HepG2 (cell line): Measurements from ENCODE around the gene NAV2. TPM values are rescaled to one million over a fixed set of nuclear protein-coding genes. Genes with fewer than 3 reads are reported as not detected.

ENCODE experiments used
- GATAD2A ChIP-seq: IDR thresholded peaks from 2 replicates; pipeline ENCODE4 v1.6.1; 2016
- HMGXB4 ChIP-seq, 2 experiments: sonication (generic) in 1 of 2; formaldehyde crosslinking in 1 of 2; IDR thresholded peaks; 2 replicates each; pipeline versions ENCODE4 v1.4.0 to v1.6.1; 2018 to 2020; ENCODE audit warnings: missing genetic modification reagents in 2 of 2, borderline replicate concordance in 1 of 2, low read depth in 1 of 2, mild to moderate bottlenecking in 1 of 2, missing biosample characterization in 1 of 2
- SMC3 ChIP-seq: IDR thresholded peaks from 2 replicates; pipeline ENCODE4 v1.6.1; 2011; ENCODE audit warnings: low read length, improper control_type of control experiment
- SRF ChIP-seq: IDR thresholded peaks from 2 replicates; pipeline ENCODE4 v1.6.1; 2011; ENCODE audit warnings: mild to moderate bottlenecking, low read depth, low read length, moderate library complexity
- ZMYM4 ChIP-seq: sonication (generic); formaldehyde crosslinking; IDR thresholded peaks from 2 replicates; pipeline ENCODE4 v1.8.1; 2023; ENCODE audit warnings: mild to moderate bottlenecking, missing genetic modification reagents
- ZNF12 ChIP-seq: sonication (generic); formaldehyde crosslinking; IDR thresholded peaks from 2 replicates; pipeline ENCODE4 v1.5.0; 2020; ENCODE audit warnings: missing genetic modification reagents
- ZNF569 ChIP-seq: sonication (generic); formaldehyde crosslinking; IDR thresholded peaks from 2 replicates; pipeline ENCODE4 v1.5.0; 2020; ENCODE audit warnings: mild to moderate bottlenecking, missing genetic modification reagents, moderate library complexity, borderline replicate concordance
- ZNF577 ChIP-seq: sonication (generic); formaldehyde crosslinking; IDR thresholded peaks from 2 replicates; pipeline ENCODE4 v1.4.0; 2020; ENCODE audit warnings: mild to moderate bottlenecking, low read depth, missing genetic modification reagents, borderline replicate concordance
- ZNF768 ChIP-seq: sonication (generic); formaldehyde crosslinking; IDR thresholded peaks from 2 replicates; pipeline ENCODE4 v1.4.0; 2020; ENCODE audit warnings: missing genetic modification reagents
- polyA plus RNA-seq, 8 experiments: library from polyadenylated mRNA; depleted of rRNA in 3 of 8; stranded (reverse) in 7 of 8; unstranded in 1 of 8; fragments of >200 nt; fragmentation: Illumina TruSeq in 4 of 8; extraction: Trizol in 4 of 8; gene quantifications; 2 replicates each; pipeline versions ENCODE4 v1.2.1 to v1.2.3, GENCODE V29; 2011 to 2016; ENCODE audit warnings: low read depth in 4 of 8, missing spikeins in 1 of 8, mixed read lengths in 1 of 8; ENCODE audit not compliant: insufficient read depth in 1 of 8
- total RNA-seq, 5 experiments: library from RNA; depleted of rRNA; stranded (reverse); fragments of >200 nt; fragmentation: Illumina TruSeq; extraction: Trizol; gene quantifications; 2 replicates each; pipeline ENCODE4 v1.2.3, GENCODE V29; 2016; ENCODE audit warnings: low read depth in 1 of 5
- TF ChIP-seq, protein P1 (sequence below): sonication (generic); formaldehyde crosslinking; conservative IDR thresholded peaks from 2 replicates; pipeline ENCODE4 v1.4.0; 2020; ENCODE audit warnings: missing genetic modification reagents
- TF ChIP-seq, protein P2 (sequence below): sonication (generic); formaldehyde crosslinking; IDR thresholded peaks from 2 replicates; pipeline ENCODE4 v1.5.0; 2020; ENCODE audit warnings: mild to moderate bottlenecking, missing genetic modification reagents, moderate library complexity

NAV2 gene
- total and polyA plus RNA-seq, 2 of the 13 experiments (the other 11 are each of a cell fraction or from before 2014, with no cell fraction given): 9.3 to 34.6 TPM

- TF ChIP-seq, protein P1, sequence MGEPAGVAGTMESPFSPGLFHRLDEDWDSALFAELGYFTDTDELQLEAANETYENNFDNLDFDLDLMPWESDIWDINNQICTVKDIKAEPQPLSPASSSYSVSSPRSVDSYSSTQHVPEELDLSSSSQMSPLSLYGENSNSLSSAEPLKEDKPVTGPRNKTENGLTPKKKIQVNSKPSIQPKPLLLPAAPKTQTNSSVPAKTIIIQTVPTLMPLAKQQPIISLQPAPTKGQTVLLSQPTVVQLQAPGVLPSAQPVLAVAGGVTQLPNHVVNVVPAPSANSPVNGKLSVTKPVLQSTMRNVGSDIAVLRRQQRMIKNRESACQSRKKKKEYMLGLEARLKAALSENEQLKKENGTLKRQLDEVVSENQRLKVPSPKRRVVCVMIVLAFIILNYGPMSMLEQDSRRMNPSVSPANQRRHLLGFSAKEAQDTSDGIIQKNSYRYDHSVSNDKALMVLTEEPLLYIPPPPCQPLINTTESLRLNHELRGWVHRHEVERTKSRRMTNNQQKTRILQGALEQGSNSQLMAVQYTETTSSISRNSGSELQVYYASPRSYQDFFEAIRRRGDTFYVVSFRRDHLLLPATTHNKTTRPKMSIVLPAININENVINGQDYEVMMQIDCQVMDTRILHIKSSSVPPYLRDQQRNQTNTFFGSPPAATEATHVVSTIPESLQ (CRISPR knock-in tag): no peak
- peak; percentile 64 for TF ChIP-seq SMC3
- no peak for TF ChIP-seq ZNF577
- TF ChIP-seq ZNF12 (CRISPR knock-in tag): no peak
- no peak for TF ChIP-seq ZNF569 (CRISPR knock-in tag)
- TF ChIP-seq HMGXB4 (CRISPR knock-in tag; IDR thresholded peaks at IDR 0.05; ENCODE audit: borderline replicate concordance in 1 of 2, low read depth in 1 of 2): no peak
- no peak for TF ChIP-seq ZNF768
- no peak for TF ChIP-seq SRF
- no peak for TF ChIP-seq ZMYM4 (CRISPR knock-in tag)
- TF ChIP-seq GATAD2A (CRISPR knock-in tag): no peak
- TF ChIP-seq, protein P2, sequence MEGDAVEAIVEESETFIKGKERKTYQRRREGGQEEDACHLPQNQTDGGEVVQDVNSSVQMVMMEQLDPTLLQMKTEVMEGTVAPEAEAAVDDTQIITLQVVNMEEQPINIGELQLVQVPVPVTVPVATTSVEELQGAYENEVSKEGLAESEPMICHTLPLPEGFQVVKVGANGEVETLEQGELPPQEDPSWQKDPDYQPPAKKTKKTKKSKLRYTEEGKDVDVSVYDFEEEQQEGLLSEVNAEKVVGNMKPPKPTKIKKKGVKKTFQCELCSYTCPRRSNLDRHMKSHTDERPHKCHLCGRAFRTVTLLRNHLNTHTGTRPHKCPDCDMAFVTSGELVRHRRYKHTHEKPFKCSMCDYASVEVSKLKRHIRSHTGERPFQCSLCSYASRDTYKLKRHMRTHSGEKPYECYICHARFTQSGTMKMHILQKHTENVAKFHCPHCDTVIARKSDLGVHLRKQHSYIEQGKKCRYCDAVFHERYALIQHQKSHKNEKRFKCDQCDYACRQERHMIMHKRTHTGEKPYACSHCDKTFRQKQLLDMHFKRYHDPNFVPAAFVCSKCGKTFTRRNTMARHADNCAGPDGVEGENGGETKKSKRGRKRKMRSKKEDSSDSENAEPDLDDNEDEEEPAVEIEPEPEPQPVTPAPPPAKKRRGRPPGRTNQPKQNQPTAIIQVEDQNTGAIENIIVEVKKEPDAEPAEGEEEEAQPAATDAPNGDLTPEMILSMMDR: peak; percentile 83
- TF ChIP-seq, all 625 proteins: peak for 5
Measured at GRCh38 chr11:19903620-19904069, 191.0 kb downstream of the NAV2 start (continued).
